Keratinocyte (primary cell): Measurements from ENCODE around the gene SLC37A1. TPM values are rescaled to one million over a fixed set of nuclear protein-coding genes. Genes with fewer than 3 reads are reported as not detected.

Experiments
- DNase-seq: peaks from one replicate; pipeline ENCODE4 v3.0.0-alpha.2; 2011; ENCODE audit warnings: low read depth, missing footprints, low spot score
- FAIRE-seq: peaks from 2 replicates; lab custom pipeline; 2011; peaks lifted over from hg19 to GRCh38; lab: Jason Lieb, UNC
- H2AFZ ChIP-seq: 2 replicates; pipeline ENCODE4 v1.6.0; 2012; ENCODE audit warnings: low read length, control low read depth, inconsistent platforms; ENCODE audit not compliant: control insufficient read depth
- H3K27ac ChIP-seq: 2 replicates; pipeline ENCODE4 v1.5.1; 2011; ENCODE audit warnings: low read length; ENCODE audit not compliant: control insufficient read depth, insufficient read depth
- H3K27me3 ChIP-seq: 3 replicates; pipeline ENCODE4 v1.6.0; 2011; ENCODE audit warnings: low read length; ENCODE audit not compliant: control insufficient read depth, insufficient read depth; ENCODE audit errors: extremely low read depth
- H3K36me3 ChIP-seq, 2 experiments: 2 replicates in 1 of 2; 3 replicates in 1 of 2; pipeline ENCODE4 v1.5.1; 2011; ENCODE audit warnings: low read length in 2 of 2, mild to moderate bottlenecking in 1 of 2; ENCODE audit not compliant: control insufficient read depth in 2 of 2, insufficient read depth in 2 of 2; ENCODE audit errors: extremely low read depth in 1 of 2
- H3K4me1 ChIP-seq: 3 replicates; pipeline ENCODE4 v1.5.1; 2011; ENCODE audit warnings: low read length; ENCODE audit not compliant: control insufficient read depth, insufficient read depth; ENCODE audit errors: extremely low read depth
- H3K4me2 ChIP-seq: 3 replicates; pipeline ENCODE4 v1.6.0; 2011; ENCODE audit warnings: low read depth, low read length; ENCODE audit not compliant: control insufficient read depth, insufficient read depth; ENCODE audit errors: extremely low read depth
- H3K4me3 ChIP-seq, 3 experiments: fragments of 200-600 bp in 1 of 3; sonication (generic) in 1 of 3; 2 replicates in 2 of 3; 3 replicates in 1 of 3; pipeline ENCODE4 v1.5.1; 2011 to 2016; ENCODE audit warnings: low read length in 3 of 3, mild to moderate bottlenecking in 3 of 3, control low read depth in 2 of 3, inconsistent platforms in 1 of 3, low read depth in 1 of 3, mixed read lengths in 1 of 3, mixed run types in 1 of 3, moderate library complexity in 1 of 3; ENCODE audit not compliant: control insufficient read depth in 2 of 3, insufficient read depth in 2 of 3; ENCODE audit errors: extremely low read depth in 1 of 3
- H3K79me2 ChIP-seq: 2 replicates; pipeline ENCODE4 v1.6.0; 2012; ENCODE audit warnings: low read length; ENCODE audit not compliant: control insufficient read depth, insufficient read depth
- H3K9ac ChIP-seq: 3 replicates; pipeline ENCODE4 v1.6.0; 2011; ENCODE audit warnings: low read length; ENCODE audit not compliant: control insufficient read depth, insufficient read depth; ENCODE audit errors: extremely low read depth
- H3K9me1 ChIP-seq: 3 replicates; pipeline ENCODE4 v1.6.0; 2011; ENCODE audit warnings: low read length; ENCODE audit not compliant: control insufficient read depth, insufficient read depth; ENCODE audit errors: extremely low read depth
- H3K9me3 ChIP-seq: 2 replicates; pipeline ENCODE4 v1.5.1; 2012; ENCODE audit warnings: low read depth, low read length; ENCODE audit not compliant: control insufficient read depth
- H4K20me1 ChIP-seq: 3 replicates; pipeline ENCODE4 v1.6.0; 2011; ENCODE audit warnings: low read length; ENCODE audit not compliant: control insufficient read depth, insufficient read depth; ENCODE audit errors: extremely low read depth
- CTCF ChIP-seq, 3 experiments: IDR thresholded peaks in 1 of 3; conservative IDR thresholded peaks in 1 of 3; optimal IDR thresholded peaks in 1 of 3; 2 replicates in 2 of 3; 3 replicates in 1 of 3; pipeline versions ENCODE3 to v1.5.1; 2011; ENCODE audit warnings: low read length in 3 of 3, mild to moderate bottlenecking in 3 of 3, moderate library complexity in 2 of 3, control low read depth in 1 of 3, inconsistent platforms in 1 of 3; ENCODE audit not compliant: insufficient read depth in 2 of 3; ENCODE audit errors: extremely low read depth in 1 of 3
- EZH2 ChIP-seq: IDR thresholded peaks from one replicate; pipeline ENCODE4 v1.6.1; 2012; ENCODE audit warnings: inconsistent platforms, mild to moderate bottlenecking, low read length, moderate library complexity
- dilution Hi-C: fragments of 300-500 bp; cut with MboI; formaldehyde crosslinking; loops from one replicate; pipeline ENCODE4 v1.7.0; 2020; ENCODE audit warnings: low sequenced_read_pairs; ENCODE audit not compliant: extremely low pct_ligation_motif_present
- polyA plus RNA-seq, 5 experiments: library from polyadenylated mRNA; depleted of rRNA in 3 of 5; stranded (reverse) in 3 of 5; stranded (forward) in 1 of 5; unstranded in 1 of 5; fragments of >200 nt; gene quantifications; 1 replicate in 1 of 5; 2 replicates in 3 of 5; 3 replicates in 1 of 5; pipeline versions ENCODE4 v1.2.1 to v1.2.3, GENCODE V29; 2011 to 2012; ENCODE audit warnings: missing spikeins in 2 of 5, low read depth in 1 of 5, low replicate concordance in 1 of 5

SLC37A1 gene
- polyA plus RNA-seq, 1 donor (not counting 4 experiments of a cell fraction or from before 2014, with no cell fraction given): 4.1 TPM

DNA sequence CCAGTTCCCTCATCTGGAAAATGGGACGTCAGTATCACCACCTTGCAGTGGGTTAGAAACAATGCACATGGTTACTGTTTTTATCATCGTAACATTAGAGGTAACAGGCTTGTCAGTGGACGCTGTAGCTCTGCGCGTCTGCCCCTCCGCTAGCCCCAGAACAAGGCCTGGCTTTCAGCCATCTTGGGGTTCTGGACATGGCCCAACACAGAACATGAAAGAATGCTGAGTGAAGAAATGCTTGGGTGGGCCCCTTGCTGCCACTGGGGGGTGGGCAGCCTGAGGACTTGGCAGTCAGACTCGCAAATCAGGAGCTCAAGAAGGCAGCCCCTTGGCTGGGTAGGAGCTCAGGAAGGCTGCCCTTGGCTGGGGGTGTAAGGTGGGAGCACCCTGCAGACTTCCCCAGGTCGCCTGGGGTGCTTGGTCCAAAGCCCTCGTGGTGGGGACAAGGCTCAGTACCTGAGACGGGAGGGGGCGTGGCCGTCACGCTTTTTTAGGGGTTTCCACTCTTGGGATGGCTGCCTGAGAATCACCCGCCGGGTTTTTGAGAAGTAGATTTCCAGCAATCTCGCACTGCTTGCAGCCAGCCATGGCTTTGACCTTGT is 51.7 kb downstream of the SLC37A1 start:
- Histone ChIP-seq H2AFZ (no peak overlapping the region), H3K4me2 (no peak overlapping the region), H3K79me2 (no peaks in the 10 kb centered on the region), H3K36me3 (peaks cover 0 to 5% of the 10 kb centered on the region in 2 experiments), H3K9ac (no peak overlapping the region), H3K27ac (no peak overlapping the region), H3K27me3 (no peaks in the 10 kb centered on the region), H3K9me3 (no peaks in the 10 kb centered on the region), H4K20me1 (no peaks in the 10 kb centered on the region), H3K4me1 (no peaks in the 10 kb centered on the region), H3K9me1 (no peaks in the 10 kb centered on the region), H3K4me3 (no peak overlapping the region)
- dilution Hi-C loops: no loop called here
- FAIRE-seq (no peak), DNase-seq (no peak)
- TF ChIP-seq CTCF (optimal IDR thresholded peaks at IDR 0.05 in 1 of 3, IDR thresholded peaks at IDR 0.05 in 1 of 3, conservative IDR thresholded peaks at IDR 0.05 in 1 of 3; ENCODE audit: extremely low read depth in 1 of 3, insufficient read depth in 2 of 3, low read length in 3 of 3) (no peak), EZH2 (no peak)

DNA sequence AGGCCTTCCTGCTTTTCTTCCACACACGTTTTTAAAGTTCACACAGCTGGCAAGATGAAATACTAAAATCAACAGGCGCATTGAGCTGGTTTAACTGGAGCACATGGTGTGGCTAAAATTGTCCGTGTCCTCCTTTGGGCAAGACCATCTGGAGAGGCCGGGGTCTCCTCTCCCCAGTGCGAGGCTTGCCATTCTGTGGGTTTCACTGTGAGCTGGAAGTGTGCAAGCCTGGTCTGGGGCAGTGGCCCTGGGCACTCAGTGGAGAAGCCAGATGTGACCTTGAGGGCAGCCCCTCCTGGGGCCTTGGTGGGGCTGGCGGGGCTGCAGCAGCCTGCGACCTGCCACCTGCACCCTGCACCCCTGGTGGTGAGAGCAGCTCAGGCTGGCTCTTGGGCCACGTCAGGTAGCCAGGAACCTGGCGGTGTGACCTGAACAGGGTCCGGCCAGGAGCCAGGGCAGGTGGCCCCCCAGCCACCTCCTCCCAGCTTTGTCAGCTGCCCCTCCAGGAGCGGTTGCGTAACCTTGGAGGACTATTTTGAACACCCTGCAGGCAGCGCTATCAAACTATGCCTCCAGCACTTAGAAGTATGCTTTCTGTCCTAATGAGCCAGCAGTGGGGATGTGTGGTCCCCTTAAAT is 52.4 kb downstream of the SLC37A1 start:
- H2AFZ ChIP-seq: no peak overlapping the region
- H3K27ac ChIP-seq: no peak overlapping the region
- H3K9ac ChIP-seq: no peak overlapping the region
- no peak overlapping the region for H3K4me3 ChIP-seq
- H3K27me3 ChIP-seq: no peaks in the 10 kb centered on the region
- DNase-seq (no peak), FAIRE-seq (no peak)
- peaks cover 0 to 7% of the 10 kb centered on the region in 2 experiments for H3K36me3 ChIP-seq
- H3K9me3 ChIP-seq: no peaks in the 10 kb centered on the region
- no peaks in the 10 kb centered on the region for H3K4me1 ChIP-seq
- H4K20me1 ChIP-seq: no peaks in the 10 kb centered on the region
- no peak overlapping the region for H3K4me2 ChIP-seq
- no peaks in the 10 kb centered on the region for H3K79me2 ChIP-seq
- dilution Hi-C loops: no loop called here
- no peaks in the 10 kb centered on the region for H3K9me1 ChIP-seq
- no peak for TF ChIP-seq EZH2
- TF ChIP-seq CTCF (optimal IDR thresholded peaks at IDR 0.05 in 1 of 3, IDR thresholded peaks at IDR 0.05 in 1 of 3, conservative IDR thresholded peaks at IDR 0.05 in 1 of 3; ENCODE audit: extremely low read depth in 1 of 3, insufficient read depth in 2 of 3, low read length in 3 of 3): no peak
